Tibial nerve (tissue), 4 donors: Measurements from ENCODE around the gene CEACAM3. TPM values are rescaled to one million over a fixed set of nuclear protein-coding genes. Genes with fewer than 3 reads are reported as not detected.

ENCODE experiments used
- DNase-seq, 2 donors: peaks; one replicate each; pipeline ENCODE4 v3.0.0-alpha.2; 2019; ENCODE audit warnings: low spot score in 2 of 2
- H3K27ac ChIP-seq, 4 donors: fragments of 200-600 bp; sonication (generic) in 3 of 4; one replicate each; pipeline ENCODE4 v1.5.1; 2017 to 2019; ENCODE audit warnings: mild to moderate bottlenecking in 1 of 4
- H3K27me3 ChIP-seq, 2 donors: fragments of 200-600 bp; sonication (generic) in 1 of 2; one replicate each; pipeline versions ENCODE4 v1.5.1 to v1.6.0; 2017 to 2019
- H3K36me3 ChIP-seq, 3 donors: fragments of 200-600 bp; sonication (generic); one replicate each; pipeline ENCODE4 v1.5.1; 2018 to 2019
- H3K4me1 ChIP-seq, 4 donors: fragments of 200-600 bp; sonication (generic) in 3 of 4; one replicate each; pipeline ENCODE4 v1.5.1; 2017 to 2019
- H3K4me3 ChIP-seq, 4 donors: fragments of 200-600 bp; sonication (generic) in 3 of 4; one replicate each; pipeline ENCODE4 v1.5.1; 2017 to 2019; ENCODE audit warnings: mild to moderate bottlenecking in 1 of 4, moderate library complexity in 1 of 4
- H3K9me3 ChIP-seq, 4 donors: fragments of 200-600 bp; sonication (generic) in 3 of 4; one replicate each; pipeline ENCODE4 v1.5.1; 2017 to 2019
- EP300 ChIP-seq, 2 donors: sonication (generic); formaldehyde crosslinking; IDR thresholded peaks; one replicate each; pipeline ENCODE4 v1.6.1; 2017; ENCODE audit warnings: antibody characterized with exemption in 2 of 2, mild to moderate bottlenecking in 1 of 2
- POLR2A ChIP-seq, 2 donors: fragments of 450-650 bp; IDR thresholded peaks; one replicate each; pipeline ENCODE4 v1.6.1; 2017; ENCODE audit warnings: antibody characterized with exemption in 2 of 2, mild to moderate bottlenecking in 2 of 2, moderate library complexity in 2 of 2
- WGBS, 2 donors: methylation state at CpG; one replicate each; pipeline ENCODE4 v1.1.5; 2018; 5-methylcytosine and 5-hydroxymethylcytosine counted together
- total RNA-seq, 4 donors: library from RNA; depleted of rRNA; stranded (reverse); fragments of >200 nt; gene quantifications; one replicate each; pipeline ENCODE4 v1.1.0, GENCODE V29; 2016
- TF ChIP-seq, protein P1 (sequence below), 5 experiments: fragments of 200-600 bp in 3 of 5; fragments of 450-650 bp in 2 of 5; sonication (generic) in 3 of 5; IDR thresholded peaks; one replicate each; pipeline ENCODE4 v1.5.1; 2016 to 2019; ENCODE audit warnings: antibody characterized with exemption in 5 of 5, mild to moderate bottlenecking in 3 of 5, moderate library complexity in 2 of 5

The CEACAM3 gene
- total RNA-seq, 4 donors from 2014 or later: 1.0 TPM; not detected in 3

DNA sequence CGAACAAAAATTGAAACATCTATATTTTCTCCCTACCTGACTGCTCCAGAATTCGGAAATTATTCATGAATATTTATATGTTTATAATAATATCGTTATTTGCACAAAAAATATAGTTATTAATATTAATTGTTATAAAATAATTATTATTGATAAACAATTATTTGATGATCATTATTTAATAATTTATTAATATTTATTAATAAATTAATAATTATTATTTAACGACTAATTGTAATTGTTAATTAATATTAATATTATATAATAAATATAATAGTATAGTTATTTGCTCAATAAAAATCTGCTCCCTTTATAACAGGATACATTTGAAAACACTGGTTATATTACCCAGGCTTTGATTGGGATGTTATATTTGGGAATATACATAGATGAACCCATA, 26.8 kb upstream of the CEACAM3 start:
- DNase-seq: no peak
- Histone ChIP-seq H3K27ac (no peak overlapping the region), H3K36me3 (no peaks in the 10 kb centered on the region), H3K9me3 (no peaks in the 10 kb centered on the region), H3K4me1 (no peaks in the 10 kb centered on the region), H3K4me3 (no peak overlapping the region), H3K27me3 (no peaks in the 10 kb centered on the region)
- 90 to 95% methylated on average over 4 of the region's 4 CpGs for WGBS, 2 donors
- TF ChIP-seq POLR2A (IDR thresholded peaks at IDR 0.05) (no peak), EP300 (IDR thresholded peaks at IDR 0.05) (no peak)
- TF ChIP-seq, protein P1, sequence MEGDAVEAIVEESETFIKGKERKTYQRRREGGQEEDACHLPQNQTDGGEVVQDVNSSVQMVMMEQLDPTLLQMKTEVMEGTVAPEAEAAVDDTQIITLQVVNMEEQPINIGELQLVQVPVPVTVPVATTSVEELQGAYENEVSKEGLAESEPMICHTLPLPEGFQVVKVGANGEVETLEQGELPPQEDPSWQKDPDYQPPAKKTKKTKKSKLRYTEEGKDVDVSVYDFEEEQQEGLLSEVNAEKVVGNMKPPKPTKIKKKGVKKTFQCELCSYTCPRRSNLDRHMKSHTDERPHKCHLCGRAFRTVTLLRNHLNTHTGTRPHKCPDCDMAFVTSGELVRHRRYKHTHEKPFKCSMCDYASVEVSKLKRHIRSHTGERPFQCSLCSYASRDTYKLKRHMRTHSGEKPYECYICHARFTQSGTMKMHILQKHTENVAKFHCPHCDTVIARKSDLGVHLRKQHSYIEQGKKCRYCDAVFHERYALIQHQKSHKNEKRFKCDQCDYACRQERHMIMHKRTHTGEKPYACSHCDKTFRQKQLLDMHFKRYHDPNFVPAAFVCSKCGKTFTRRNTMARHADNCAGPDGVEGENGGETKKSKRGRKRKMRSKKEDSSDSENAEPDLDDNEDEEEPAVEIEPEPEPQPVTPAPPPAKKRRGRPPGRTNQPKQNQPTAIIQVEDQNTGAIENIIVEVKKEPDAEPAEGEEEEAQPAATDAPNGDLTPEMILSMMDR (IDR thresholded peaks at IDR 0.05): no peak

DNA sequence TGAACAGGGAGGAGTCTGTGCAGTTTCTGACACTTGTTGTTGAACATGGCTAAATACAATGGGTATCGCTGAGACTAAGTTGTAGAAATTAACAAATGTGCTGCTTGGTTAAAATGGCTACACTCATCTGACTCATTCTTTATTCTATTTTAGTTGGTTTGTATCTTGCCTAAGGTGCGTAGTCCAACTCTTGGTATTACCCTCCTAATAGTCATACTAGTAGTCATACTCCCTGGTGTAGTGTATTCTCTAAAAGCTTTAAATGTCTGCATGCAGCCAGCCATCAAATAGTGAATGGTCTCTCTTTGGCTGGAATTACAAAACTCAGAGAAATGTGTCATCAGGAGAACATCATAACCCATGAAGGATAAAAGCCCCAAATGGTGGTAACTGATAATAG, 25.0 kb upstream of the CEACAM3 start:
- TF ChIP-seq, protein P1 (IDR thresholded peaks at IDR 0.05): no peak
- H3K27ac ChIP-seq: no peak overlapping the region
- no peak overlapping the region for H3K4me3 ChIP-seq
- no peaks in the 10 kb centered on the region for H3K9me3 ChIP-seq
- H3K27me3 ChIP-seq: no peaks in the 10 kb centered on the region
- no peaks in the 10 kb centered on the region for H3K4me1 ChIP-seq
- 93 to 97% methylated on average over 2 of the region's 2 CpGs for WGBS, 2 donors
- no peaks in the 10 kb centered on the region for H3K36me3 ChIP-seq
- no peak for DNase-seq

DNA sequence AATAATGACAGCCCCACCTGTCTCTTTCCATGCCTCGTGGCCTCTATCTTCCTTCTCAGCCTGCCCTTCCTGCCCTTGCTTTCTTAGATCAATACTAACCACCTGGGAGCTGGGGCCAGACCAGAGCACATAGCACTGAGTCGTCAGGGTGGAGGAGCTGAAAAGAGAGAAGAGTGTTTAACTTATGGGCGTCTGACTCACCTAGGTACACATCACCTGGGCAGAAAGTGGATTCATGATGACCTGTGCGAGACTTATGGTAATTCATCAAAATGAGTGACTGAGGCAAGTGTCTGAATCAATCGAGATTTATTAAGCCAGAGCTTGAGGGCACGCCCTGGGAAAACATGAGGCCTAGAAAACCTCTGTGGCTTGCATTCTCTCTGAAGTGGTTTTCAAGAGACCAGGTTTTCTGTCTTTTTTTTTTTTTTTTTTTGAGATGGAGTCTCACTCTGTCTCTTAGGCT, 21.8 kb upstream of the CEACAM3 start:
- H3K27ac ChIP-seq: no peak overlapping the region
- no peak overlapping the region for H3K4me3 ChIP-seq
- no peaks in the 10 kb centered on the region for H3K27me3 ChIP-seq
- H3K4me1 ChIP-seq: no peaks in the 10 kb centered on the region
- no peaks in the 10 kb centered on the region for H3K9me3 ChIP-seq
- 67 to 70% methylated on average over 6 of the region's 6 CpGs for WGBS, 2 donors
- DNase-seq: no peak
- no peaks in the 10 kb centered on the region for H3K36me3 ChIP-seq
- TF ChIP-seq EP300 (IDR thresholded peaks at IDR 0.05) (no peak), POLR2A (IDR thresholded peaks at IDR 0.05) (no peak)

DNA sequence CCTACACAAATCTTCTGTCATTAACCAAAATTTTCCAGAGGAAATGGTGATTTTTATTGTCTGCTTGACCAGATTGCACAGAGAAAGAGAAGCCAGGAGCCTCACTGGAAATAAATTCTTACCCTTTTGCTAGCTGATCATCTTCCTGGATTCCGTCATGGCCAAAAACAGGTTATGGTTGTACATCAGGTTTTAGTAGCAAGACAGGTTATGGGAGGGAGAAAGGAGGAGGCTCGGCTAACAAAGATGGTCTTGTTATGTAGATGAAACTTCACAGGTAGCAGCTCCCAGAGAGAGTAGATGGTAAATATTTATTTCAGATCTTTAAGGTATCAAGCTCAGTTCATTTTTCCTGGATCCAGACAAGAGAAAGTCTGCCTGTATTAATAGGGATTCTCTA, 19.7 kb upstream of the CEACAM3 start:
- no peak overlapping the region for H3K4me3 ChIP-seq
- H3K9me3 ChIP-seq: no peaks in the 10 kb centered on the region
- no peaks in the 10 kb centered on the region for H3K27me3 ChIP-seq
- no peaks in the 10 kb centered on the region for H3K4me1 ChIP-seq
- 69 to 79% methylated on average over 2 of the region's 2 CpGs for WGBS, 2 donors
- TF ChIP-seq EP300 (IDR thresholded peaks at IDR 0.05) (no peak), POLR2A (IDR thresholded peaks at IDR 0.05) (no peak)
- TF ChIP-seq, protein P1 (IDR thresholded peaks at IDR 0.05): no peak
- DNase-seq: no peak
- no peak overlapping the region for H3K27ac ChIP-seq
- no peaks in the 10 kb centered on the region for H3K36me3 ChIP-seq

DNA sequence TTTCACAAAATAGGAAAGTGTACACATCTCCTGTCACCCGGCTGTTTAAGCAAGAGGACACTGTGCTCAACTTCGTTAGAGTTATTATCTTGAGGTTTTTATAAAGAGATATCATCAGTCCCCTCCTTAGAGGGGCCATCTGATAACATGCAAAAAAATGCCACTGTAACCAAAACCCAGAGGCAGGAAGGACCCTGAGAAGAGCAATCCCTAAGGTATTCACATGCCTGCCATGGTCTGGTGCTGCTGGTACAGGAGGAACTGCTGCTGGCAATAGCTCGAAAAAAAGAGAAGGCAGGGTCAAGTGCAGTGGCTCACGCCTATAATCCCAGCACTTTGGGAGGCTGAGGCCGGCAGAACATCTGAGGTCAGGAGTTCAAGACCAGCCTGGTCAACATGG, 12.8 kb upstream of the CEACAM3 start:
- H3K9me3 ChIP-seq: no peaks in the 10 kb centered on the region
- no peaks in the 10 kb centered on the region for H3K36me3 ChIP-seq
- no peak for DNase-seq
- H3K4me1 ChIP-seq: peaks cover 0 to 9% (median 4%) of the 10 kb centered on the region in 4 donors
- H3K27me3 ChIP-seq: peaks cover 0 to 43% of the 10 kb centered on the region in 2 donors
- no peak for TF ChIP-seq POLR2A (IDR thresholded peaks at IDR 0.05)
- no peak for TF ChIP-seq EP300 (IDR thresholded peaks at IDR 0.05)
- TF ChIP-seq, protein P1 (IDR thresholded peaks at IDR 0.05): no peak
- no peak overlapping the region for H3K4me3 ChIP-seq
- WGBS, 2 donors: 60 to 62% methylated on average over 5 of the region's 5 CpGs
- H3K27ac ChIP-seq: no peak overlapping the region

DNA sequence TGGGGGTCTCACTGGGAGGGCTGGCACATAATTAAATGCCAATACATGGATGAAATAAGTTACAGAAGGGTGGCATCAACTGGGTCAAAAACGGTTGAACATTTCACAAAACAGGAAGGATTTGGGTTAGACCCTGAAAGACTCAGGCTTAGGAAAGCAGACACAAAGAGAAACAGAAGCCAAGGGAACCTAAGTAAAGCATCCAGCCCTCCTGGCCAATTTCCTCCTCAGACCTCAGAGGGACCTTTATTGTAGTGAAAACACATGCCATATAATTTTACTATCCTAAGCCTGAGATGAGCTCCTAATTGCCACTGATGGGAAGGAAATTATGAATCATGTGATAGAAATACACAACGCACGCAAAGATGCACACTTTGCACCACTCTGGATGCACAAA, 12.1 kb upstream of the CEACAM3 start:
- H3K36me3 ChIP-seq: no peaks in the 10 kb centered on the region
- no peak overlapping the region for H3K4me3 ChIP-seq
- H3K27ac ChIP-seq: no peak overlapping the region
- no peak for DNase-seq
- no peaks in the 10 kb centered on the region for H3K9me3 ChIP-seq
- 61 to 62% methylated on average over 3 of the region's 3 CpGs for WGBS, 2 donors
- TF ChIP-seq, protein P1 (IDR thresholded peaks at IDR 0.05): no peak
- TF ChIP-seq POLR2A (IDR thresholded peaks at IDR 0.05) (no peak), EP300 (IDR thresholded peaks at IDR 0.05) (no peak)
- H3K4me1 ChIP-seq: peaks cover 0 to 9% (median 4%) of the 10 kb centered on the region in 4 donors
- peaks cover 0 to 43% of the 10 kb centered on the region in 2 donors for H3K27me3 ChIP-seq
